ENCODE data around the gene CADPS2.
"Not testable (repeated sequence)": the region's sequence is repeated elsewhere in the genome, so short reads cannot be mapped to it uniquely, and the experiment has no call there.

CADPS2 gene

DNA sequence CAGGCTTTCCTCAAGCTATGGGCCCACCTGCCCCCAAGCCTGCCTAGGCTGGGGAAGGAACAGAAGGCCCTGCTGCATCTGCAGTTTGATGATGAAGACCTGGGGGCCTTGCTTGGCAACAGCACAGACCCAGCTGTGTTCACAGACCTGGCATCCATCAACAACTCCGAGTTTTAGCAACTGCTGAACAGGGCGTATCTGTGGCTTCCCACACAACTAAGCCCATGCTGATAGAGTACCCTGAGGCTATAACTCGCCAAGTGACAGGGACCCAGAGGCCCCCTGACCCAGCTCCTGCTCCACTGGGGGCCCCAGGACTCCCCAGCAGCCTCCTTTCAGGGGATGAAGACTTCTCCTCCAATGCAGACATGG is 36.3 kb downstream of the CADPS2 start:
- DNase-seq, result no peak

DNA sequence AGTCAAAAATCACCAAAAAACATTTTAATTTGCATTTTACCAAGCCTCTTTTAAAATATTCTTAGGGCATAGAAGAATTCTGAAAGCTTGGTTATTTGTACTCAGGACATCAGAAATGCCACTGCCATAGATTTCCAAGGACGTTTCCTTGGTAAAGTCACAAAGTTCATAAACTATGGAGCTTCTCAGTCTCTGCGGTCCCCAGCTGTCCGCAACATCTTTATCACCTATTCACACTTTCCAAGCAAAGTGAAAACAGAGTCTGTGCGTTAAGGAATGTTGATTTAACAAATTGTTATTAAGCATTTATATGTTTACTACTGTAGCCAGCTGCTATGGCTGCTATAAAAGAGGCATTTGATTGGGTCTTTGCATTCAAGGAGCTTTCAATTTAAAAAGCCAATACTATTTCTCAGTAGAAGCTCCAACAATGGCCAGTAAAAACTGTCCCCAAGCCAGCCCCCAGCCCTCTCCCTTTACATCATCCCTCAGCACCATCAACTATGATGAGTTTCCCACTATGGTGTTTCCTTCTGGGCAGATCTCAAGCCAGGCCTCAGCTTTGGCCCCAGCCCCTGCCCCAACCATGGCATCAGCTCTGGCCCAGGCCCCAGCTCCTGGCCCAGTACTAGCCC is 36.8 kb downstream of the CADPS2 start:
- no peak for DNase-seq

GRCh38 chr7:122847871-122848473 is 38.3 kb downstream of the CADPS2 start:
- DNase-seq, result no peak

DNA sequence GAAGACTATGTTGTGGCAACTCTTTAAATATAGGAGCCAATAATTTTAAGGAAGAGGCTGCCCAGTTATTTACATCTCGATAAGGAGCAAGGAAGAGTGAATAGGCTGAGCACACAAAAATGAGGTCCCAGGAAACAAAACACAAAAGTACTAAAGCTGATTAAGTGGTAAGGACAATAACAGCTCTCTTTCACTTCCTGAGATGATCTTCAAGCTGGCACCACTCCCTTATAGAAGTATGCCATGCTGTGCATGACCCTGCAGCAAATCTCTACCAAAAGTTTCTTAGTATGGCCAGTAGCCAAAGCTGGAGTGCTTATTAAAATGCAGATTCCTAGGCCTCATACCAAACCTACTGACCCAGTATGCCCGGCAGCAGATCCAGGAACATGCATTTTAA is 39.7 kb downstream of the CADPS2 start:
- no peak for DNase-seq

DNA sequence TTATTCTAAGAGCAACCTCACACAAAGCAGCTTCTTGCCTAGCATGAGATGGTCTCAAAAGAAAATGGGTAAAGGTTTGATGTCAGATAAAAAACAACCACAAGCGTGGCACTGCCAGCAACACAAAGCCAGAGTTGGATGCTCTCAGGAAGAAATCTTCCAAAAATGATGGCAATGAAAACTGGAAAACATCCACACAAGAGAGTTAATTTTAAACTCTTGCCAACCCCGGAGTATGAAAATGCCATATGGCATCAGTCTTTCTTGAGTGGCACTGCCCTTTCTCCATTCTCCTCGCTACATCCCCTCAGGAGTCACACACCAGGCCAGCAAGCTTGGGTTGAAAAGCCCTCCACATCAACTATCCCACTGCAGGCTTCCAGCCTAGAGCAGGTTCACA is 41.0 kb downstream of the CADPS2 start:
- no peak for DNase-seq

GRCh38 chr7:122844191-122844988 is 41.9 kb downstream of the CADPS2 start:
- no peak for DNase-seq

DNA sequence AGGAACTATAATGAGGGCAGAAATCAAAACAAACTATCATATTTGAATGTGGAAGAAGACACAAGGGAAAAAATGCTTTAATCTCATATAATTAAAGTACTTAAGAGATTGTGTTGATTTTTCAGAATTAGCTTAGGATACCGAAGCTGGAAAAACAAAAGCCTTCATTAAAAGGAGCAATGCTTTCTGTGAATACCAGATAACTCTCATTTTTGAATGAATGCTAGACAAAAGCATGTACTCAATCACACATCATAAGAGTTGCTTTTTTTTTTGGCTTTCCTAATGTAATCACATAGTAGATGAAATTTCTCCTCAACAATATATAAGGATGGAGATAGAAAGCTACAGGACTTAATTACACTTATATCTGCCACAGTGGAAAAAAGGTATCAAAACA is 43.3 kb downstream of the CADPS2 start:
- DNase-seq, result no peak

- DNase-seq, result not testable (repeated sequence)
These were observed 50.0 kb downstream of the CADPS2 start for GRCh38 chr7:122836286-122836685.

DNA sequence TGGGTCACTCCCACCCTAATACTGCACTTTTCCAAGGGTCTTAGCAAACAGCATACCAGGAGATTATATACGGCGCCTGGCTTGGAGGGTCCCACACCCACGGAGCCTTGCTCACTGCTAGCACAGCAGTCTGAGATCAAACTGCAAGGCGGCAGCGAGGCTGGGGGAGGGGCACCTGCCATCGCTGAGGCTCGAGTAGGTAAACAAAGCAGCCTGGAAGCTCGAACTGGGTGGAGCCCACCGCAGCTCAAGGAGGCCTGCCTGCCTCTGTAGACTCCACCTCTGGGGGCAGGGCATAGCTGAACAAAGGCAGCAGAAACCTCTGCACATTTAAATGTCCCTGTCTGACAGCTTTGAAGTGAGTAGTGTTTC is 51.7 kb downstream of the CADPS2 start:
- DNase-seq, result not testable (repeated sequence)

- DNase-seq, result no peak
These were observed 52.2 kb downstream of the CADPS2 start for GRCh38 chr7:122833888-122834570.

DNA sequence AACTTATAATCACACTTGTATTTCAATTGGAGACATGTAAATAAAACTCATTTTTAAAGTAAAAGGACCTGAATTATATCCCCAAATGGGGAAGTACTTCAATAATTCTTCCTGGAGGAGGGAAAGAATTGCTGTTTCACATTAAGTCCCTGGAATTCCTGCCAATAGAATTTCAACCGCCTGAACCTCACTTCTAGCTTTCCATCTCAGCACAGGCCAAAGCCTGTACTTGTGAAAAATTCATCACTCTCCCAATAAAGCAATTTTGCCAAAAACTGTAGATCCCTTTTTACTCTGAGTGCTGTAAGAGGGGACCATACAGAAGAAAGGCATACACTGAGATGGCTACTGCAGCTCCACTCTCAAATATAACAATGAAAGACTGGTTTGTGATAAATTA is 54.8 kb downstream of the CADPS2 start:
- DNase-seq, result no peak

GRCh38 chr7:122829962-122830361 is 56.3 kb downstream of the CADPS2 start:
- no peak for DNase-seq

DNA sequence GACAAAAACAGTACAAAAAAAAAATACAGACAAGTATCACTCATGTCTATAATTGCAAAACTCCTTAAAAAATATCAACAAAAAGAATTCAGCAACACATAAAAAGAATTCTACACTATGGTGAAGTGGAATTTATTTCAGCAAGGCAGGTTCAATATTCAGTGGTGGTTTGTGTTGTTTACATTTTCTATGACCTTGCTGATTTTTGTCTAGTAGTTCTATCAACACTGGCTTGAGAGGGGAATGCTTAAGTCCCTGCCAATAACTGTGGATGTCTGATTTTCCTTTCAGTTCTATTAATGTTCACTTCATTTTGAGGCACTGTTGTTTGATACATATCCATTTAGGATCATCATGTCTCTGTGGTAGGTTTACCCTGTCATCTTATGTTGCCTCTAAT is 58.5 kb downstream of the CADPS2 start:
- DNase-seq, result no peak

DNA sequence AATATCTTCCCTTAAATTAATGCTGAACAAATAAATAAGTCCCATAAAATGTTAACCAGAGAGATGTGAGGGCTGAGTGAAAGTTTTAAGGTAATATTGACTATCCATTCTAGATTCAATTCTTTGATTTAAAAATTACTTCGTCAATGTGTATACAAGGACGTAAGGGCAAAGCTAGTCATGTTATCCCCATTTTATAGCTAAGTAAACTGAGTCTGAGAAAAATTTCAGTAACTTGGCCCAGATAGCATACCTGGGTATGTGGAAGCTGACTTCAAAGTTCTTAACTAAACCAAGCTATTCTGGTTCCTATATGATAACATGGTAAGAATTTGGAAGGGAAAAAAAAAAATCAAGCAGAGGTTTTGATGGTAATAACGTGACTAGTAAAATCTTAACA is 72.4 kb downstream of the CADPS2 start:
- DNase-seq, result no peak

DNA sequence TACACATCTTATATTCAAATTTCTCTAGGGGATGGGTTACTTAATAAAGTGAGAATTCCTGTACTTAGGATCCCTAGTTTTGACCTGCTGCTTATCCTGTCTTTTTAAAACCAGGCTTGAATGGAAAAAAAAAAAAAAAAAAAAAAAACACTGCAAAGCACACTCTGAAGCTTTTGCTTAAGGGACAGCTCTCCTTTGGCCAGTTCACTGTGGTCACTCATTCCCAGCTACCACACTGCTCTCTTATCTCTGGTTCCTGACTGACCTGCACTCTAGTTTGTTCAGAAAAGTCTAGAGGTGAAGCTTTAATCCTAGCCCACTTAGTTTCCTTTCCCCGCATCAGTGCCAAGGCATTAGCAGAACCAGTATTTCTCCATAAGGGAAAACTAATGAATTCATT is 82.4 kb downstream of the CADPS2 start:
- DNase-seq, result no peak

DNA sequence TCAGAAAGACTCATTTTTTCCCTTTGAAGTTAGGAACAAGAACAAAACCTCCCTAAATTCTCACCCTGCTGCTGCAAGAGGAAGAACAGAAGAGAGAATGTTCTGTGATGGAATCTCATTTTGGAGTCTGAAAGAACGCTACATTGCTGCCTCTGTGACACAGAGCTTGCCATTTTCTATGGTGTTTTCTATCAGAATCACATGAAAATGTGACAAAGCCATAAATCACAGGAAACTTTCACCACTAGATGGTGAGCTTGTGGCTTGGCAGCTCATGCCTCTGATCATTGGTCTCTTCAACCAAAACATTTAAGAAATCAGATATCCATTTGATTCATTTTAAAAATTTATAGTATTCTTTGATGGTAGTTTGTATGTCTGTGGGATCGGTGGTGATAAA is 82.9 kb downstream of the CADPS2 start:
- DNase-seq, result peak; percentile 34

DNA sequence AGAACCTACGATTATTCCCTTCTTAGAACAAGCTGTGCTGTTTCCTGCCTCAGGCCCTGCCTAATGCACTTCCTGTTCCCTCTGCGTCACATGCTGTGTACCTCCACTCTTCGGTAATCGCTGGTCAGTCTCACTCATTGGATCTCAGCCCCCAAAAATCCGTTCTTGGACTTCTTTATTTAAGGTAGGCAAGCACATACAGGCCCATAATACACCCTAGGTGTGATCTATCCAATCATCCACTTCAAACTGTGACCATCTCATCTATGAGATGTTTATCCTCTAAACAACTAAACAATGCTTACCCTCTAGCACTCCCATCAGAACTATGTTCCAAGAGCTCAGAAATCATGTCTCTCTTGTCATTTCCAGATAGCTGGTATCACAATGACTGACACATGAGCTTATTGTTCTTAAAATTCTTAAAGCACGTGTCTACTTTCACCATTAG is 83.9 kb downstream of the CADPS2 start:
- no peak for DNase-seq

DNA sequence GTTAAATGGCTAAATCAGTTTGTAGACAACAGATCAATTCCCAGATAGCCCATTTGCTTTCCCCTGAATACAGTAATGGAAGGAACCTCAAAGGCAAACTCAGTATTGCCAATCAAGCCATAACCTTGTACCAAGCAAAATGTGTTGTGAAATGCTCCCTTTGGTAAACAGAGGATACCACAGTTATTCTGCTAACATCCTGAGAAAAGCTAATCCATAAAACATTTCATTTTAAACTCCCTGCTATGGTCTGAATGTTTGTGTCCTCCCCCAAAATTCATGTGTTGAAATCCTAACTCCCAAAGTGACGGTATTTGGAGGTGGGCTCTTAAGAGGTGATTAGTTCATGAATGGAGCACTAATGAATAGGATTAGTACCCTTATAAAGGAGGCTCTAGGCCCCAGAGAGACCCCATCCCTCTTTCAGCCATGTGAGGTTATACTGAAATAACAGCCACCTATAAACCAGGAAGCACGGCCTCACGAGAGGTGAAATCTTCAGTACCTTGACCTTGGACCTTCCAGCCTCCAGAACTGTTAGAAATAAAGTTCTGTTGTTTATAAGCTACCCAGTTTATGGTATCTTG is 94.2 kb downstream of the CADPS2 start:
- no peak for DNase-seq

DNA sequence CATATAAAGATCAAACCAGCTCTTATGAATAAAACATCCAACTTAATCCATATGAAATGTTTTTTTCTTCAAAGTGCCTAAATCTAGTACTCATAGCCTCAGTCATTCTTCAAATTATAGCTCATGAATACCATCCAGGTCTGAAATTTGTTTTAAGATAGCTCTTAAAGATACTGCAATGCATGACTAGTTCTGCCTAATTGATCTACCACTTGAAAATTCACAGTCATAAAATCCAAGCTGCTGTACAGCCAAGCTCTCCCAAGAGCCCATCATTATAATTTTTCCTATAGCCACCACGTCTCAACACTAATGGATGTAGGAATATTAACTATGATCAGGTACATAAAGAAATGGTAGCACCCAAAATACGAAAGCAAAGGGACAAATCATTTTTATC is 95.7 kb downstream of the CADPS2 start:
- no peak for DNase-seq

DNA sequence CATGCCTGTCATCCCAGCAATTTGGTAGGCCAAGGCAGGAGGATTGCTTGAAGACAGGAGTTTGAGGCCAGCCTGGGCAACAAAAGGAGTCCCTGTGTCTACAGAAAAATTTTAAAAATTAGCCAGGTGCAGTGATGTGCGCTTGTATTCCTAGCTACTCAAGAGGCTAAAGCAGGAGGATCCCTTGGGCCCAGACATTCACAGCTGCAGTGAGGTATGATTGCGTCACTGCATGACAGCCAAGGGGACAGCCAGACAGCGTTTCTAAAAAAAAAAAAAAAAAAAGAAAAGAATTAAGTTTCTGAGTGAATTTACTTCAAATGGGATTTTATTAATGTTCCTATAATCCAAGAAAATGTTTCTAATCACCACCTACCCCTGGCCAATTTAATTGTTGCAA is 96.1 kb downstream of the CADPS2 start:
- DNase-seq, result no peak

- DNase-seq, result no peak
These were observed 97.1 kb downstream of the CADPS2 start for GRCh38 chr7:122789156-122789555.

- no peak for DNase-seq
These were observed 115.4 kb downstream of the CADPS2 start for GRCh38 chr7:122770686-122771335.

DNA sequence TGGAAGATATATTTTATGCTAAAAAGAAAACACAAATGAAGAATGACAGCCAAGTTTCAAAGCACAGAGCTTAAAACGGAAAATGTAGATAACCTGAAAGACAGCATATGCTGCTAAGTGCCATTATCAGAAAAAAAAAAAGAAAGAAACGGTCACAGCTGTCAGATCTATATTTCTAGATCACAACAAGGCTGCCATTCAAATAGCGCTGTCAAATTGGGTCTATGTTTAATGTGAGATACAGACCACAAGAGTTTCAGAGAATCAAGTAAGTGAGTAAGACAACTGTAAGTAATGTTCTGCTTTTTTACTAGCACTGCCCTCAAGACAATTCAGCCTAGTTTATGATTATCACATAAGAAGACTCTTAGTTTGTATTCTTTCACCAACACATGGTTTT is 117.4 kb downstream of the CADPS2 start:
- DNase-seq, result no peak

Measured in fibroblast of skin of scalp (primary cell).